GM12865 (cell line): ENCODE measurements around the gene SORL1-AS1.

Source experiments
- DNase-seq: peaks from one replicate; pipeline ENCODE4 v3.0.0; 2010; ENCODE audit warnings: low read depth
- H3K4me3 ChIP-seq: 2 replicates; pipeline ENCODE4 v1.5.1; 2011; ENCODE audit warnings: mild to moderate bottlenecking, low read depth, low read length, control low read depth
- TF ChIP-seq, protein P1 (sequence below): IDR thresholded peaks from 2 replicates; pipeline ENCODE4 v1.5.1; 2011; ENCODE audit warnings: low read length, control low read depth, low read depth, inconsistent platforms; ENCODE audit not compliant: insufficient read depth; ENCODE audit errors: missing control alignments

Gene SORL1-AS1

GRCh38 chr11:121393855-121394254 lies 58.9 kb downstream of the SORL1-AS1 start:
- no peak for DNase-seq

GRCh38 chr11:121391914-121392313 lies 60.9 kb downstream of the SORL1-AS1 start:
- TF ChIP-seq, protein P1, sequence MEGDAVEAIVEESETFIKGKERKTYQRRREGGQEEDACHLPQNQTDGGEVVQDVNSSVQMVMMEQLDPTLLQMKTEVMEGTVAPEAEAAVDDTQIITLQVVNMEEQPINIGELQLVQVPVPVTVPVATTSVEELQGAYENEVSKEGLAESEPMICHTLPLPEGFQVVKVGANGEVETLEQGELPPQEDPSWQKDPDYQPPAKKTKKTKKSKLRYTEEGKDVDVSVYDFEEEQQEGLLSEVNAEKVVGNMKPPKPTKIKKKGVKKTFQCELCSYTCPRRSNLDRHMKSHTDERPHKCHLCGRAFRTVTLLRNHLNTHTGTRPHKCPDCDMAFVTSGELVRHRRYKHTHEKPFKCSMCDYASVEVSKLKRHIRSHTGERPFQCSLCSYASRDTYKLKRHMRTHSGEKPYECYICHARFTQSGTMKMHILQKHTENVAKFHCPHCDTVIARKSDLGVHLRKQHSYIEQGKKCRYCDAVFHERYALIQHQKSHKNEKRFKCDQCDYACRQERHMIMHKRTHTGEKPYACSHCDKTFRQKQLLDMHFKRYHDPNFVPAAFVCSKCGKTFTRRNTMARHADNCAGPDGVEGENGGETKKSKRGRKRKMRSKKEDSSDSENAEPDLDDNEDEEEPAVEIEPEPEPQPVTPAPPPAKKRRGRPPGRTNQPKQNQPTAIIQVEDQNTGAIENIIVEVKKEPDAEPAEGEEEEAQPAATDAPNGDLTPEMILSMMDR = no peak
- no peak for DNase-seq
- H3K4me3 ChIP-seq = no peak overlapping the region

More at GRCh38 chr11:121393855-121394254, 58.9 kb downstream of the SORL1-AS1 start:
- TF ChIP-seq, protein P1 = no peak
- H3K4me3 ChIP-seq = no peak overlapping the region

DNA sequence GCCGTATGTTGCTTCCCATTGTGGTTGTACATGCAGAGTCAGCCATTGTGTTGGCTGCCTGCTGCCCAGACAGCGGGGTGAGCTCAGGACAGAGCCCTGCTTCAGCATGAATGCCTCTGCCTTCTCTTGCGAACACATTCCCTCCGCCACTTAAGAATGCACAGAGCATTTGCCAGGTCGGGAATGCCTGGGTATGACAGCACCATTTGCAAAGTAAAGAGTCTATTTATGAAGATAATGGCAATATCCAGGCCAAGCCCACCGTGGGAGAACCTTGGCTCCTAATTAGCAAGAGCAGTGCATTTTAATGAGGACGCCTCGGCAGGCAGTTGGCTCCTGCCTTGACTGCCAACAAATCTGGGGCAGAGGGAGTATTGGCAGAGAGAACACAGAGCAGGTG lies 63.1 kb downstream of the SORL1-AS1 start:
- TF ChIP-seq, protein P1 = no peak
- DNase-seq = no peak
- H3K4me3 ChIP-seq = no peak overlapping the region
